T-helper 1 cell treated with Interleukin-12 subunit alpha and Interleukin-12 subunit beta and Interleukin-4 antibody, amounts not matched to agents 30 μg/mL and 1 μg/mL, for 36 hours (primary cell): ENCODE measurements around the gene HGF.

ENCODE experiments used
- H3K27ac Mint-ChIP-seq: one replicate; pipeline ENCODE4 v1.8.0; 2021; ENCODE audit warnings: mild to moderate bottlenecking, mixed read lengths
- H3K27me3 Mint-ChIP-seq: one replicate; pipeline ENCODE4 v1.8.0; 2021; ENCODE audit warnings: low read depth, mixed read lengths
- H3K36me3 Mint-ChIP-seq: one replicate; pipeline ENCODE4 v1.8.0; 2021; ENCODE audit warnings: low read depth, mixed read lengths
- H3K4me1 Mint-ChIP-seq: one replicate; pipeline ENCODE4 v1.8.0; 2021; ENCODE audit warnings: low read depth, mixed read lengths
- H3K4me3 Mint-ChIP-seq: one replicate; pipeline ENCODE4 v1.8.0; 2021; ENCODE audit warnings: mild to moderate bottlenecking, moderate library complexity, mixed read lengths
- H3K9me3 Mint-ChIP-seq: one replicate; pipeline ENCODE4 v1.8.0; 2021; ENCODE audit warnings: mixed read lengths

HGF gene

GRCh38 chr7:81690251-81690650 is 79.6 kb downstream of the HGF start:
- Mint-ChIP-seq H3K4me1 (no peaks in the 10 kb centered on the region), H3K27ac (no peak overlapping the region), H3K4me3 (no peak overlapping the region), H3K9me3 (peaks cover under 1% of the 10 kb centered on the region), H3K27me3 (no peaks in the 10 kb centered on the region), H3K36me3 (no peaks in the 10 kb centered on the region)

- Mint-ChIP-seq H3K27ac (no peak overlapping the region), H3K4me1 (no peaks in the 10 kb centered on the region), H3K27me3 (no peaks in the 10 kb centered on the region), H3K36me3 (no peaks in the 10 kb centered on the region), H3K9me3 (peaks cover 3% of the 10 kb centered on the region), H3K4me3 (no peak overlapping the region)
Observed at GRCh38 chr7:81688622-81689411, 81.0 kb downstream of the HGF start.

GRCh38 chr7:81687062-81687461 is 82.8 kb downstream of the HGF start:
- no peak overlapping the region for H3K4me3 Mint-ChIP-seq
- no peak overlapping the region for H3K27ac Mint-ChIP-seq
- H3K36me3 Mint-ChIP-seq = no peaks in the 10 kb centered on the region
- no peaks in the 10 kb centered on the region for H3K27me3 Mint-ChIP-seq
- no peaks in the 10 kb centered on the region for H3K4me1 Mint-ChIP-seq
- peaks cover 3% of the 10 kb centered on the region for H3K9me3 Mint-ChIP-seq

- peaks cover 3% of the 10 kb centered on the region for H3K9me3 Mint-ChIP-seq
- H3K27me3 Mint-ChIP-seq = no peaks in the 10 kb centered on the region
- no peak overlapping the region for H3K4me3 Mint-ChIP-seq
- H3K27ac Mint-ChIP-seq = no peak overlapping the region
- H3K4me1 Mint-ChIP-seq = no peaks in the 10 kb centered on the region
- no peaks in the 10 kb centered on the region for H3K36me3 Mint-ChIP-seq
Observed at GRCh38 chr7:81685270-81685868, 84.5 kb downstream of the HGF start.

- no peaks in the 10 kb centered on the region for H3K4me1 Mint-ChIP-seq
- no peak overlapping the region for H3K4me3 Mint-ChIP-seq
- H3K9me3 Mint-ChIP-seq = peaks cover 3% of the 10 kb centered on the region
- H3K27ac Mint-ChIP-seq = no peak overlapping the region
- no peaks in the 10 kb centered on the region for H3K36me3 Mint-ChIP-seq
- no peaks in the 10 kb centered on the region for H3K27me3 Mint-ChIP-seq
Observed at GRCh38 chr7:81684514-81685269, 85.2 kb downstream of the HGF start.

DNA sequence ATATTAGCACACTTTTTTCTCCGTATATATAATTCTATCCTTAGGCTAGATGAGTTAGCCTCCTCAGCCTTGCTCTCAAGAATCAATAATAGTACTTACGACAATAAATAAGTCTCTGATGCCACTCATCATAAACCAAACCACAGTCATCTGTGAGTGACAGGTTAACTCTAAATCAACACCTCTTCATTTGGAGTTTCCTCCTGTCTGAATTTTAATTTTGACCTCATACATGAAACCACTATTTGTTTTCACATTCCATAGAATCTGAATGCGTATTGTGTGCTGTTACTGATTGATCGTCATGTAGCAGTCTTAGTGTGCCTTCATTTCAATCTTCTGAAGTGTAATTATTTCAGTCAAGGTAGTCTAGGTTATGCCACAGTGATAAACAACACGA is 85.8 kb downstream of the HGF start:
- no peaks in the 10 kb centered on the region for H3K4me1 Mint-ChIP-seq
- peaks cover 3% of the 10 kb centered on the region for H3K9me3 Mint-ChIP-seq
- H3K27me3 Mint-ChIP-seq = no peaks in the 10 kb centered on the region
- H3K4me3 Mint-ChIP-seq = no peak overlapping the region
- H3K27ac Mint-ChIP-seq = no peak overlapping the region
- H3K36me3 Mint-ChIP-seq = no peaks in the 10 kb centered on the region

DNA sequence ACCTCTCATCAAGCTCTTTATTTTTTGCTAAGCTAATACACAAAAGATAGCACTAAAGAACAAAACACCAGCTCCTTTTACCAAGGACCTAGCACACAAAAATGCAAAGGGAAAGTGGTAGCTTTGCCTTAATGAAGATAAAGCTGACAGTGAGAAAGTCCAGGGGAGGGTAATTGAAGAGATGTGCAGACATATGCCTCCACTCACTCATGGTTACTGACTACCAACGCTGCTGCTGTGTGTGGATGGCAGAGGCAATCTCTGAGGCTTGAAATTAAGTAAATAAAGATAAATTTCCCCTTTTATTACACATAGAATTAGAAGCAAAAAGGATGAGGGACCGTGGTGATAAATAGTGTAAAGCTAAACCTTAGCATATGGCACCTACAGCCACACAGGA is 87.0 kb downstream of the HGF start:
- Mint-ChIP-seq H3K4me1 (no peaks in the 10 kb centered on the region), H3K36me3 (no peaks in the 10 kb centered on the region), H3K27me3 (no peaks in the 10 kb centered on the region), H3K27ac (no peak overlapping the region), H3K4me3 (no peak overlapping the region), H3K9me3 (peaks cover 3% of the 10 kb centered on the region)

- Mint-ChIP-seq H3K9me3 (peaks cover under 1% of the 10 kb centered on the region), H3K4me1 (no peaks in the 10 kb centered on the region), H3K27ac (no peak overlapping the region), H3K4me3 (no peak overlapping the region), H3K27me3 (no peaks in the 10 kb centered on the region), H3K36me3 (no peaks in the 10 kb centered on the region)
Observed at GRCh38 chr7:81680120-81680519, 89.7 kb downstream of the HGF start.

DNA sequence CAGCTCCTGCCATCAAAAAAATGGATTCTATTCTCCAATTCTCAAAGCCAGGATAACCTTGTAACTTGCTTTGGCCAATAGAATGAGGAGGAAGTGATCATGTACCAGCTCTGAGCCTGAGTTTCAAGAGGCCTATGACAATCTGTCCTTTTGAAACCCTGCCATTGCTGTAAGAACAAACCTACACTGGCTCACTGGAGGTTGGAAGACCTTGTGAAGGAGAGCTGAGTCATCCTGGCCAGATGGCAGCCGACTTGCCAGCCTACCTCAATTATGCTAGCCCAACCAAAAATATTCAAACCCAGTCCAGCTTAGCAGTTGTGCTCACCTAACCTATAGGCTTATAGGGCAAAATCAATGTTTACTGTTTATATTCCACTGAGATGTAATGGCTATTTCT is 93.0 kb downstream of the HGF start:
- no peak overlapping the region for H3K27ac Mint-ChIP-seq
- no peaks in the 10 kb centered on the region for H3K4me1 Mint-ChIP-seq
- H3K4me3 Mint-ChIP-seq = no peak overlapping the region
- H3K36me3 Mint-ChIP-seq = no peaks in the 10 kb centered on the region
- no peaks in the 10 kb centered on the region for H3K27me3 Mint-ChIP-seq
- H3K9me3 Mint-ChIP-seq = no peaks in the 10 kb centered on the region

DNA sequence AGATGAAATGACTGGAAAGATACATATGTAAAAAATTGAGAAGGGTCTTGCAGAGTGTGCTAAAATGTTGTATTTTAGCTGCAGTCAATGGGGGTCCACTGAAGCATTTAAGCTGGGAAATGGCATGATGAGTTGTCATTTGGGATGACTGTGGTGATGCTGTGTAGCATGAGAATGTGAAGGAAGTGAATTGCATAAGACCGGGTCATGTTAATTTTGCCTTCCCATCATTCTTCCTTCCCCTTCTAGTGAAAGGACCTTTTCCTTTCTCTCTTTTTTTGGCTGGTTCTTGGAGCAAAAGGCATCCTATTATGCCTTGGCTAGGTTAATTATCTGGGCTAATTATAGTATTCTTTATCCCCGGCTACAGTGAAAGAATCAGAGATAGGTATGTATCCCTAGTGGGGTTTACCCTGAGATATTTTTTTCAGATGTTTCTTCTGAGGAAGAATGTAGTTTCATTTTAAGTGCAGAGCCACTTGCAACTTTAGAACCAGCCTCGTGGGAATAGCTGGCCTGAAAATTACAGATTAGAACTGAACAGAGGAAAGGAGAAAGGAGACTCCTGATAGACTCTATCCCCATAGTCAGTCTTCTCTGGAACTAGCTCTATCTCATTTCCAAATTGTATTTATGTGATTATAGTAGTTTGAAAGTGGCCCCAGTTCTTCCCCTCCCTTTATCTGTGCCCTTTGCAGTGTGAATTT is 93.6 kb downstream of the HGF start:
- Mint-ChIP-seq H3K4me1 (no peaks in the 10 kb centered on the region), H3K9me3 (no peaks in the 10 kb centered on the region), H3K27ac (no peak overlapping the region), H3K36me3 (no peaks in the 10 kb centered on the region), H3K4me3 (no peak overlapping the region), H3K27me3 (no peaks in the 10 kb centered on the region)

DNA sequence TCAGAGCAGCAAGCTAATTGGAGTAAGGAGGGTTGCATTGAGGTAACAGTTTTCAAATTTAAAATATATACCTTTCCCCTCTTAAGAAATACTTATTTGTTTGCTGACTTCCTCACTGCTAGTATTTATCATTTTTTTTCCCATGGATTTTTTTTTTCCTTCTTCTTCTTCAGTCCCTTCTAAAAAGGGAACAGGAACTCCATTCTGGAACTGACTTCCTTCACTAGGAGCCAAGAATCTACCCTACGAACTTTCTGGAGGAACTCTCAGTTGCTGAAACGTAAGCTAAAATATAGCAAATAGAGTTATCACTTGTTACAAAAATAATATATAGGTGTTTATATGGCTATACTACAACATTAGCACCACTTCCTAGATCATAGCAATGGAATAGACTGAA is 95.4 kb downstream of the HGF start:
- no peaks in the 10 kb centered on the region for H3K4me1 Mint-ChIP-seq
- no peaks in the 10 kb centered on the region for H3K9me3 Mint-ChIP-seq
- no peak overlapping the region for H3K4me3 Mint-ChIP-seq
- H3K27ac Mint-ChIP-seq = no peak overlapping the region
- H3K36me3 Mint-ChIP-seq = no peaks in the 10 kb centered on the region
- H3K27me3 Mint-ChIP-seq = no peaks in the 10 kb centered on the region

- no peaks in the 10 kb centered on the region for H3K4me1 Mint-ChIP-seq
- no peak overlapping the region for H3K4me3 Mint-ChIP-seq
Observed at GRCh38 chr7:81672872-81673271, 97.0 kb downstream of the HGF start.

DNA sequence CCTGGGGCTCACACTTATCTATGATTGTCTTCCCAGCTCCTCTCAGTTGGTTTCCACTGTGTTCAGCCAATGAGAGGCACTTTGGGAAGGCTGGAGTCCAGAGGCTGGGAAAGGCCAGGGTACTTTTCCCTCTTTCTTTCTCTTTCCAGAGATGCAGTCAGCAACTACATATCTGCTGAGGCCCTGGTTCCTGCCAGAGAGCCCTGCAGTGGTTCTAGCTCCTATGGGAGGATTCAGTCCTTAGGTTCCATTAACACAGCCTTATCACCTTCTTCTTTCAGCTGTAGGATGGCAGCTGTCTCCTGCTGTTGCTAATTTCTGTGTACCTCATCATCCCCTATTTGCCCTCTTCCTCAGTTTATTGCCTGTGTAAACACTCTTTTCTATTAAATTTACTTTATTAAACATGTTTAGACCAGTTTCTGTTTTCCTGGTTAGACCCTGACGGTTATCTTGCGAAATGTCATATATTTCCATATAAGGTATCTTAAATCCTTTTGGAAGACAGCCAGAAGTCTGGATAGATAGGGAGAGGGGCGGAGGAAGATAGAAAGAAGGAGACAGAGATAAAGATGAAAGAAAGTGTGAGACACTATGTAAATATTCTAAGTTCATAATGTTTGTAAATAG is 100.3 kb downstream of the HGF start:
- Mint-ChIP-seq H3K27me3 (no peaks in the 10 kb centered on the region), H3K36me3 (no peaks in the 10 kb centered on the region), H3K9me3 (no peaks in the 10 kb centered on the region), H3K27ac (no peak overlapping the region), H3K4me1 (no peaks in the 10 kb centered on the region), H3K4me3 (no peak overlapping the region)

More at GRCh38 chr7:81672872-81673271, 97.0 kb downstream of the HGF start:
- H3K9me3 Mint-ChIP-seq = no peaks in the 10 kb centered on the region
- no peaks in the 10 kb centered on the region for H3K36me3 Mint-ChIP-seq
- no peaks in the 10 kb centered on the region for H3K27me3 Mint-ChIP-seq
- H3K27ac Mint-ChIP-seq = no peak overlapping the region

GRCh38 chr7:81666209-81666608 is 103.6 kb downstream of the HGF start:
- H3K4me1 Mint-ChIP-seq = no peaks in the 10 kb centered on the region
- H3K4me3 Mint-ChIP-seq = no peak overlapping the region
- no peaks in the 10 kb centered on the region for H3K36me3 Mint-ChIP-seq
- no peaks in the 10 kb centered on the region for H3K9me3 Mint-ChIP-seq
- no peaks in the 10 kb centered on the region for H3K27me3 Mint-ChIP-seq
- no peak overlapping the region for H3K27ac Mint-ChIP-seq
